GM23338 (cell line): ENCODE measurements around the gene UTP11.

Source experiments
- EZH2 ChIP-seq: fragments of 200-600 bp; sonication (generic); IDR thresholded peaks from one replicate; pipeline ENCODE4 v1.8.0; 2017; ENCODE audit warnings: antibody characterized with exemption, mild to moderate bottlenecking, low read depth; ENCODE audit not compliant: unreplicated experiment
- JUNB ChIP-seq: IDR thresholded peaks from one replicate; pipeline ENCODE4 v1.6.1; 2016; ENCODE audit warnings: antibody characterized with exemption; ENCODE audit not compliant: unreplicated experiment
- POLR2AphosphoS5 ChIP-seq: IDR thresholded peaks from 2 replicates; pipeline ENCODE4 v1.6.1; 2016; ENCODE audit warnings: antibody characterized with exemption, low read depth
- TF ChIP-seq, protein P1 (sequence below), 2 experiments: fragments of 200-600 bp in 1 of 2; sonication (generic) in 1 of 2; conservative IDR thresholded peaks; 2 replicates each; pipeline versions ENCODE4 v1.5.1 to v1.6.1; 2016 to 2017; ENCODE audit warnings: antibody characterized with exemption in 2 of 2, low read depth in 2 of 2, mild to moderate bottlenecking in 2 of 2, moderate library complexity in 1 of 2

DNA sequence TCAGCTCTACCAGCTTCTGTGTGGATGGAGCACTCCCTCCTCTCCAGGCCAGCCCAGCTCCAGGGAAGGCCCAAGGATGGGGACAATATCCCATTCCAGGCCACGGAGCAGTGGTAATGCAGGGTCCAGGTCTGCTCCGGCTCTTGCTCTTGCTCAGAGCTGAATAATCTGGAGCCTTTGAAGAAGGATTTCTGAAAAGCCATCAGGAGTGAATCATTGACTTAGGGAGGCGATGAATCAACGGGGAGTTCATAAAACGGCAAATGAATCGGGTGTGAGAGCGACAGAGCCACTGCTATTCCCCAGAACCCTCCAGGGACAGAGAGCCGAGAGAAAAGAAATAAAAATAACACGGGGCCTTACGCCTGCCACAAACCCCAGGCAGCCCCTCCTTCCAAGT lies 26.3 kb downstream of the UTP11 start:
- TF ChIP-seq, protein P1, sequence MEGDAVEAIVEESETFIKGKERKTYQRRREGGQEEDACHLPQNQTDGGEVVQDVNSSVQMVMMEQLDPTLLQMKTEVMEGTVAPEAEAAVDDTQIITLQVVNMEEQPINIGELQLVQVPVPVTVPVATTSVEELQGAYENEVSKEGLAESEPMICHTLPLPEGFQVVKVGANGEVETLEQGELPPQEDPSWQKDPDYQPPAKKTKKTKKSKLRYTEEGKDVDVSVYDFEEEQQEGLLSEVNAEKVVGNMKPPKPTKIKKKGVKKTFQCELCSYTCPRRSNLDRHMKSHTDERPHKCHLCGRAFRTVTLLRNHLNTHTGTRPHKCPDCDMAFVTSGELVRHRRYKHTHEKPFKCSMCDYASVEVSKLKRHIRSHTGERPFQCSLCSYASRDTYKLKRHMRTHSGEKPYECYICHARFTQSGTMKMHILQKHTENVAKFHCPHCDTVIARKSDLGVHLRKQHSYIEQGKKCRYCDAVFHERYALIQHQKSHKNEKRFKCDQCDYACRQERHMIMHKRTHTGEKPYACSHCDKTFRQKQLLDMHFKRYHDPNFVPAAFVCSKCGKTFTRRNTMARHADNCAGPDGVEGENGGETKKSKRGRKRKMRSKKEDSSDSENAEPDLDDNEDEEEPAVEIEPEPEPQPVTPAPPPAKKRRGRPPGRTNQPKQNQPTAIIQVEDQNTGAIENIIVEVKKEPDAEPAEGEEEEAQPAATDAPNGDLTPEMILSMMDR (conservative IDR thresholded peaks at IDR 0.05; ENCODE audit: low read depth in 2 of 2), result no peak
- no peak for TF ChIP-seq EZH2
- TF ChIP-seq POLR2AphosphoS5, result no peak
- TF ChIP-seq JUNB, result no peak
